Thoracic aorta (tissue), 2 donors: ENCODE results near the gene OR5B3. TPM values are rescaled to one million over a fixed set of nuclear protein-coding genes. Genes with fewer than 3 reads are reported as not detected.
"Not testable (repeated sequence)": the region's sequence is repeated elsewhere in the genome, so short reads cannot be mapped to it uniquely, and the experiment has no call there.

Source experiments
- ATAC-seq: fragments of 150-250 bp; one replicate; pipeline ENCODE4 v1.8.0; 2017; ENCODE audit warnings: low read depth; ENCODE audit not compliant: insufficient number of reproducible peaks, low FRiP score
- DNase-seq: peaks from one replicate; pipeline ENCODE4 v3.0.0-alpha.2; 2020; ENCODE audit warnings: low spot score
- H3K27ac ChIP-seq, 2 donors: fragments of 200-600 bp; sonication (generic); 1 replicate in 1 of 2; 2 replicates in 1 of 2; pipeline ENCODE4 v1.5.1; 2016; ENCODE audit warnings: mild to moderate bottlenecking in 2 of 2, moderate library complexity in 2 of 2
- H3K27me3 ChIP-seq: fragments of 200-600 bp; sonication (generic); replicated peaks from 2 replicates; pipeline ENCODE4 v1.6.0; 2016; ENCODE audit warnings: mild to moderate bottlenecking; ENCODE audit not compliant: insufficient read depth
- H3K36me3 ChIP-seq: fragments of 200-600 bp; sonication (generic); one replicate; pipeline ENCODE4 v1.5.1; 2016
- H3K4me1 ChIP-seq, 2 donors: fragments of 200-600 bp; sonication (generic); 1 replicate in 1 of 2; 2 replicates in 1 of 2; pipeline versions ENCODE4 v1.5.1 to v1.6.0; 2016; ENCODE audit warnings: low read depth in 2 of 2, mild to moderate bottlenecking in 1 of 2; ENCODE audit not compliant: control insufficient read depth in 1 of 2
- H3K4me3 ChIP-seq: fragments of 200-600 bp; sonication (generic); 2 replicates; pipeline ENCODE4 v1.5.1; 2016; ENCODE audit warnings: mild to moderate bottlenecking
- H3K9me3 ChIP-seq: fragments of 200-600 bp; sonication (generic); 2 replicates; pipeline ENCODE4 v1.5.1; 2016
- total RNA-seq, 2 donors: library from RNA; depleted of rRNA; stranded (reverse); fragments of >200 nt; gene quantifications; one replicate each; pipeline versions ENCODE4 v1.1.0 to v1.2.3, GENCODE V29; 2016
- TF ChIP-seq, protein P1 (sequence below): fragments of 200-600 bp; sonication (generic); IDR thresholded peaks from one replicate; pipeline ENCODE4 v1.5.1; 2019; ENCODE audit warnings: antibody characterized with exemption

Gene OR5B3
- total RNA-seq, 2 donors from 2014 or later: not detected

DNA sequence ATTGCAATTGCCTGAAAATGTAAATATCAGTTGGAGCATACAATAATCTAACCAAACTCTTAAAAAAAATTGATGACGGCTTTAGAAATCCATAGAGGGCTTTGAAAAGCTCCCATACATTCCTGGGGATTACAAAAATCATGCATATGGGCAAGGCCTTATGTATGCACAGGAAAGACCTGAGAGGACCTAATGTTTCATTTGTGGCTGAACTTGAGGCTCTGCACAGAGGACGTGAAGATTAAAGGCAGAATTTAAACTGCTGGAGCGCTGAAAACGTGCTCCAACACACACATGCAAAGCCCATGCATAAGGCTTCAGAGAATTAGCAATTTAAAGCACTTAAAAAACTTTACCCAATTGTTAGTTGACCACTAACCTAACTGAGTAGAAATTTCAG lies 31.8 kb upstream of the OR5B3 start:
- ATAC-seq (no peak), DNase-seq (no peak)
- TF ChIP-seq, protein P1, sequence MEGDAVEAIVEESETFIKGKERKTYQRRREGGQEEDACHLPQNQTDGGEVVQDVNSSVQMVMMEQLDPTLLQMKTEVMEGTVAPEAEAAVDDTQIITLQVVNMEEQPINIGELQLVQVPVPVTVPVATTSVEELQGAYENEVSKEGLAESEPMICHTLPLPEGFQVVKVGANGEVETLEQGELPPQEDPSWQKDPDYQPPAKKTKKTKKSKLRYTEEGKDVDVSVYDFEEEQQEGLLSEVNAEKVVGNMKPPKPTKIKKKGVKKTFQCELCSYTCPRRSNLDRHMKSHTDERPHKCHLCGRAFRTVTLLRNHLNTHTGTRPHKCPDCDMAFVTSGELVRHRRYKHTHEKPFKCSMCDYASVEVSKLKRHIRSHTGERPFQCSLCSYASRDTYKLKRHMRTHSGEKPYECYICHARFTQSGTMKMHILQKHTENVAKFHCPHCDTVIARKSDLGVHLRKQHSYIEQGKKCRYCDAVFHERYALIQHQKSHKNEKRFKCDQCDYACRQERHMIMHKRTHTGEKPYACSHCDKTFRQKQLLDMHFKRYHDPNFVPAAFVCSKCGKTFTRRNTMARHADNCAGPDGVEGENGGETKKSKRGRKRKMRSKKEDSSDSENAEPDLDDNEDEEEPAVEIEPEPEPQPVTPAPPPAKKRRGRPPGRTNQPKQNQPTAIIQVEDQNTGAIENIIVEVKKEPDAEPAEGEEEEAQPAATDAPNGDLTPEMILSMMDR: no peak
- Histone ChIP-seq H3K4me1 (no peaks in the 10 kb centered on the region), H3K27ac (no peak overlapping the region), H3K27me3 (no peaks in the 10 kb centered on the region), H3K9me3 (no peaks in the 10 kb centered on the region), H3K4me3 (no peak overlapping the region), H3K36me3 (no peaks in the 10 kb centered on the region)

DNA sequence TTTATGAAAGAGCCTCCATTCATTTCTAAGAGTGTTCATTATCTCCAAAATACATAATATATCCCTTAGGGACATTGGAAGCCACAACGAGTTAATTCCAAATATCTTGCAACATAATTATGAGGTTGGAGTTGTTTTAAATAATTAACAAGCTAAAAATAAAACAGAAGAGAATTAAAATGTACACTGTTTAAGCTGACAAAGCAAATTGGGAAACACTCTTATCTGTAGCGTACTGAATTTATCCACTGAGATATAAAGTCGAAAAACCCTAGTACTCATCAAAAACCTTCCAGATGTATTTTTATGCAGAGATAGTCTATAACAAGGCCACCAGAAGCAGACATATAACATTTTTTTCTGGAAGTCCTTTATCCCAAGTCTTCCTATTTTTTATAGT lies 27.5 kb upstream of the OR5B3 start:
- H3K4me1 ChIP-seq: no peaks in the 10 kb centered on the region

DNA sequence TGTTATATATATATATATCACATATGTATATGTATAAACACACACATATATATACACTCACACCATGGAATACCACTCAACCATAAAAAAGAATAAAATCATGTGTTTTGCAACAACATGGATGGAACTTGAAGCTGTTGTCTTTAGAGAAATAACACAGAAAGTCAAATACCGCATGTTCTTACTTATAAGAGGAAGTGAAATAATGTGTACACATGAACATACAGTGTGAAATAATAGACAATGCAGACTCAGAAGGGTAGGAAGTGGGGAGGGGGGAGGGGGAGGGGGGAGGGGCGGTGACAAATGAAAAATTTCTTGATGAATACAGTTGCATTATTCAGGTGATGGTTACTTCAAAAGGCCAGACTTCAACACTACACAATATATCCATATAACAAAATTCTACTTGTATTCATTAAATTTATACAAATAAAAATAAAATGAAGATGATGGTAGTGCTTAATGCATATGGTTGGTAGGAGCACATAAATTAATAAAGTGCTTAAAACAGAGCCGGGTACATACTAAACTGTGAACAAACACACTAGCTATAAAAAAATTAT lies 27.0 kb upstream of the OR5B3 start:
- no peak overlapping the region for H3K27ac ChIP-seq

More for the DNA sequence above, 27.5 kb upstream of the OR5B3 start:
- no peak for DNase-seq
- no peaks in the 10 kb centered on the region for H3K9me3 ChIP-seq
- no peak overlapping the region for H3K4me3 ChIP-seq
- H3K27ac ChIP-seq: no peak overlapping the region
- ATAC-seq: no peak
- TF ChIP-seq, protein P1: no peak
- no peaks in the 10 kb centered on the region for H3K27me3 ChIP-seq
- H3K36me3 ChIP-seq: no peaks in the 10 kb centered on the region

DNA sequence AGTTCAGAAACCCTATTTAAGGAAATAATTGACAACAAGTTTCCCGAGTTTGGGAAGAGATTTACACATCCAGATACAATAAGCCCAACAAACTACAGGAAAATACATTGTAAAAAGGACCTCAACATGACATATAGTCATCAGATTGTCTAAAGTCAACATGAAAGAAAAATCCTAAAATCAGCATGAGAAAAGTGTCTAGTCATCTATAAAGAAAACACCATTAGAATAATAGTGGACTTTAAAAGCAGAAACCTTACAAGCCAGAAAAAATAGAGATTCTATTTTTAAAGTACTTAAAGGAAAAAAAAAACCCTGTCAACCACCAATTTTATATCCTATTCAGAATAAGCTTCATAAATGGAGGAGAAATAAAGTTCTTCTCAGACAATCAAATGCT lies 22.6 kb upstream of the OR5B3 start:
- Histone ChIP-seq H3K9me3 (no peaks in the 10 kb centered on the region), H3K27me3 (no peaks in the 10 kb centered on the region), H3K27ac (no peak overlapping the region), H3K4me3 (no peak overlapping the region), H3K4me1 (no peaks in the 10 kb centered on the region), H3K36me3 (no peaks in the 10 kb centered on the region)
- TF ChIP-seq, protein P1: no peak
- ATAC-seq (no peak), DNase-seq (no peak)

More for the DNA sequence above, 27.0 kb upstream of the OR5B3 start:
- Histone ChIP-seq H3K36me3 (no peaks in the 10 kb centered on the region), H3K4me3 (no peak overlapping the region), H3K9me3 (no peaks in the 10 kb centered on the region), H3K4me1 (no peaks in the 10 kb centered on the region), H3K27me3 (no peaks in the 10 kb centered on the region)
- TF ChIP-seq, protein P1: no peak
- no peak for ATAC-seq
- DNase-seq: no peak

DNA sequence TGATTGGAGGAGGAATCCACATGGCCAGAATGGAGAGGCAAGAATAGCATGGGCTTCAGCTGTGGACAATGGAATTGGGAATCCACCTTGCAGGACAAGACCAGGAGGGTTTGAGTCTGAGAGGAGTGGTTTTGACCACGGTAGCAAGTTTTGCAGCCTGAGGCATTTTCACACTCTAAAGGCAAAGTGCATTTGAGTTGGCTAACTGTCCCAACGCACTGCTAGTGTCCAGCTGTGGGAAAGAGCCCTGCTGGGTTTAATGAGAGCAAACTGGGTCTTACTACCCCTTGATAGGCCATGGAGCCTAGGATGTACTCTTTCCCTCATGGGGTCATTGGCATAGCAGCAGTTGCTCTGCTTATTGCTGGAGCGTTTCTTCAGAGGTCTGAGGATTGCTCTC lies 21.3 kb upstream of the OR5B3 start, which contains the start of gene OR5B2:
TSS of gene OR5B2 (minus strand) at position 101 of the 400 bp plus-strand sequence. CDS start 4,860 bp downstream, outside the sequence.
- DNase-seq (no peak), ATAC-seq (no peak)
- no peaks in the 10 kb centered on the region for H3K36me3 ChIP-seq
- no peaks in the 10 kb centered on the region for H3K4me1 ChIP-seq
- H3K4me3 ChIP-seq: no peak within 1 kb of the TSS
- H3K27me3 ChIP-seq: no peaks in the 10 kb centered on the region
- H3K9me3 ChIP-seq: no peaks in the 10 kb centered on the region
- TF ChIP-seq, protein P1: no peak
- no peak within 1 kb of the TSS for H3K27ac ChIP-seq

DNA sequence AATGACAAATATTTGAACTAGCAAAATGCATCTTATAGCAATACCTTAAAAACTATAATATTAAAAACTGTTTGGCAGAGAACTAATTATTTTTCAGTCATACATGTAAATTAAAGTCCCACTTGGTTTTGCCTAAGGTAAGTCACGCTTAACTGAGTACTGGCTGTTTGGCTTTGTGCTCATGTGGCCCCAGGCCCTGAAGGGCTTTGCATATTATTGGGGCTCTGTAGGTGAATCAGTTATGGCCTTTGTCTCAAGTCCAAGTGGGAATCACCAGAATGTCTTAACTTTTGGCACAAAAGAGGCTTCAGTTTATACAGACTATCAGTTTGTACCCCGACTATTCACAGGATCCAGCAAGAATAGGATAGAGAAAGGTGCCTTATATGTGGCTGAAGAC lies 7.1 kb downstream of the OR5B3 start:
- ATAC-seq, H3K9me3 ChIP-seq, H3K27me3 ChIP-seq, H3K4me3 ChIP-seq, H3K4me1 ChIP-seq, H3K36me3 ChIP-seq, H3K27ac ChIP-seq, DNase-seq: not testable (repeated sequence)
